Prostate gland (tissue), 2 donors: ENCODE results near the gene AOPEP.

Experiments
- POLR2A ChIP-seq: fragments of 450-650 bp; IDR thresholded peaks from one replicate; pipeline ENCODE4 v1.6.1; 2016; ENCODE audit warnings: antibody characterized with exemption, mild to moderate bottlenecking
- POLR2AphosphoS5 ChIP-seq: sonication (generic); formaldehyde crosslinking; IDR thresholded peaks from one replicate; pipeline ENCODE4 v1.6.1; 2017; ENCODE audit warnings: antibody characterized with exemption
- TF ChIP-seq, protein P1 (sequence below), 4 experiments: fragments of 200-600 bp in 2 of 4; fragments of 450-650 bp in 2 of 4; sonication (generic) in 2 of 4; IDR thresholded peaks; 1 replicate in 3 of 4; 2 replicates in 1 of 4; pipeline ENCODE4 v1.5.1; 2016 to 2019; ENCODE audit warnings: antibody characterized with exemption in 4 of 4, mild to moderate bottlenecking in 2 of 4, moderate library complexity in 2 of 4

DNA sequence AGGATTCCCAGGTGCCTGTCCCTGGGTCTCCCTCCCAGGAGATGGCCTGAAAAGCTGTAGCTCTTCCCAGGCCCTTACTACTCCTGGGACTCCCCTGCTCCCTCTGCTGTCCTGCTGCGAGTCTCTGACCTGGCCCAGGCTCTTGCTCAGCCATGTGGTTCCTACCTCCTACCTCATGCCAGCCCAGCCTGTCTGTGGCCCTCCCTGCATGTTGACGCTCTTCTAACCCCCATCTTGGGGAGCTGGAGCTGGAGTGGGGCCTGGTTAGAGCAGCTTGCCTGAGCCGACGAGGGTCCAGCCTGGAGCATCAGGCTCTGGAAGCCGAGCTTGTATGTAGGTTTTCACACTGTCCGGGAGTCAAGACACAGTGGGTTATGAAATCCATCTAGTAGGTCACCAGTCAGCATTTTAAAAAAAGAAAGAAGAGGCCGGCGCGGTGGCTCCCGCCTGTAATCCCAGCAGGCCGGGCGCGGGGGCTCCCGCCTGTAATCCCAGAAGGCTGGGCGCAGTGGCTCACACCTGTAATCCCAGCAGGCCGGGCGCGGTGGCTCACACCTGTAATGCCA is 346.6 kb downstream of the AOPEP start:
- TF ChIP-seq, protein P1, sequence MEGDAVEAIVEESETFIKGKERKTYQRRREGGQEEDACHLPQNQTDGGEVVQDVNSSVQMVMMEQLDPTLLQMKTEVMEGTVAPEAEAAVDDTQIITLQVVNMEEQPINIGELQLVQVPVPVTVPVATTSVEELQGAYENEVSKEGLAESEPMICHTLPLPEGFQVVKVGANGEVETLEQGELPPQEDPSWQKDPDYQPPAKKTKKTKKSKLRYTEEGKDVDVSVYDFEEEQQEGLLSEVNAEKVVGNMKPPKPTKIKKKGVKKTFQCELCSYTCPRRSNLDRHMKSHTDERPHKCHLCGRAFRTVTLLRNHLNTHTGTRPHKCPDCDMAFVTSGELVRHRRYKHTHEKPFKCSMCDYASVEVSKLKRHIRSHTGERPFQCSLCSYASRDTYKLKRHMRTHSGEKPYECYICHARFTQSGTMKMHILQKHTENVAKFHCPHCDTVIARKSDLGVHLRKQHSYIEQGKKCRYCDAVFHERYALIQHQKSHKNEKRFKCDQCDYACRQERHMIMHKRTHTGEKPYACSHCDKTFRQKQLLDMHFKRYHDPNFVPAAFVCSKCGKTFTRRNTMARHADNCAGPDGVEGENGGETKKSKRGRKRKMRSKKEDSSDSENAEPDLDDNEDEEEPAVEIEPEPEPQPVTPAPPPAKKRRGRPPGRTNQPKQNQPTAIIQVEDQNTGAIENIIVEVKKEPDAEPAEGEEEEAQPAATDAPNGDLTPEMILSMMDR (IDR thresholded peaks at IDR 0.05): no peak
- TF ChIP-seq POLR2A (no peak), POLR2AphosphoS5 (no peak)
